AG04450 (cell line): ENCODE data around the gene FGF14. TPM values are rescaled to one million over a fixed set of nuclear protein-coding genes. Genes with fewer than 3 reads are reported as not detected.

Experiments used
- CTCF ChIA-PET: fragments of 300-600, 350-600 bp; formaldehyde crosslinking; extraction: SDS; loops from one replicate; lab custom pipeline; 2022; ENCODE audit warnings: antibody characterized with exemption, inconsistent platforms; lab: Charles Lee
- POLR2A ChIA-PET: fragments of 350-600 bp; formaldehyde crosslinking; extraction: SDS; loops from one replicate; lab custom pipeline; 2021; ENCODE audit warnings: antibody characterized with exemption, inconsistent platforms; lab: Yijun Ruan, JAX
- DNase-seq: peaks from one replicate; pipeline ENCODE4 v3.0.0-alpha.2; 2011; ENCODE audit warnings: low read depth, low spot score
- H3K27ac ChIP-seq: one replicate; pipeline ENCODE4 v1.5.1; 2012; ENCODE audit warnings: low read depth, low read length, control low read depth
- H3K27me3 ChIP-seq: one replicate; pipeline ENCODE4 v1.6.0; 2012; ENCODE audit warnings: low read length; ENCODE audit not compliant: control insufficient read depth, insufficient read depth
- H3K4me3 ChIP-seq: 2 replicates; pipeline ENCODE4 v1.5.1; 2011; ENCODE audit warnings: mild to moderate bottlenecking, low read depth, low read length, control low read depth
- H3K9me3 ChIP-seq: 2 replicates; pipeline ENCODE4 v1.5.1; 2012; ENCODE audit warnings: low read length; ENCODE audit not compliant: control insufficient read depth, insufficient read depth
- CTCF ChIP-seq: IDR thresholded peaks from 2 replicates; pipeline ENCODE4 v1.5.1; 2011; ENCODE audit warnings: low read depth, low read length, control low read depth, inconsistent platforms
- polyA plus RNA-seq: library from polyadenylated mRNA; depleted of rRNA; stranded (reverse); fragments of >200 nt; gene quantifications from 2 replicates; pipeline ENCODE4 v1.2.3, GENCODE V29; 2011

Gene FGF14
- polyA plus RNA-seq, 1 experiment = 0.01 TPM

GRCh38 chr13:101978552-101979315, 423.1 kb downstream of the FGF14 start:
- CTCF ChIA-PET = no interaction called here
- POLR2A ChIA-PET = no interaction called here
- H3K27ac ChIP-seq = no peak overlapping the region
- no peaks in the 10 kb centered on the region for H3K27me3 ChIP-seq
- DNase-seq = no peak
- H3K4me3 ChIP-seq = no peak overlapping the region
- no peaks in the 10 kb centered on the region for H3K9me3 ChIP-seq
- TF ChIP-seq CTCF = no peak

- no peak overlapping the region for H3K27ac ChIP-seq
- H3K4me3 ChIP-seq = no peak overlapping the region
- DNase-seq = no peak
- TF ChIP-seq CTCF = no peak
- ChIA-PET CTCF (no interaction called here), POLR2A (no interaction called here)
- H3K9me3 ChIP-seq = no peaks in the 10 kb centered on the region
- H3K27me3 ChIP-seq = no peaks in the 10 kb centered on the region
These were observed 424.4 kb downstream of the FGF14 start for GRCh38 chr13:101977475-101977874.

- H3K9me3 ChIP-seq = no peaks in the 10 kb centered on the region
- TF ChIP-seq CTCF = no peak
- ChIA-PET POLR2A (no interaction called here), CTCF (no interaction called here)
- no peaks in the 10 kb centered on the region for H3K27me3 ChIP-seq
- no peak overlapping the region for H3K27ac ChIP-seq
- no peak overlapping the region for H3K4me3 ChIP-seq
- no peak for DNase-seq
These were observed 429.7 kb downstream of the FGF14 start for GRCh38 chr13:101972191-101972590.

- Histone ChIP-seq H3K4me3 (no peak overlapping the region), H3K27ac (no peak overlapping the region), H3K27me3 (no peaks in the 10 kb centered on the region), H3K9me3 (no peaks in the 10 kb centered on the region)
- ChIA-PET CTCF (no interaction called here), POLR2A (no interaction called here)
- no peak for DNase-seq
- no peak for TF ChIP-seq CTCF
These were observed 431.5 kb downstream of the FGF14 start for GRCh38 chr13:101970341-101970740.

GRCh38 chr13:101967781-101968180, 434.1 kb downstream of the FGF14 start:
- no peaks in the 10 kb centered on the region for H3K27me3 ChIP-seq
- H3K27ac ChIP-seq = no peak overlapping the region
- TF ChIP-seq CTCF = no peak
- H3K4me3 ChIP-seq = no peak overlapping the region
- H3K9me3 ChIP-seq = no peaks in the 10 kb centered on the region
- ChIA-PET POLR2A (no interaction called here), CTCF (no interaction called here)
- no peak for DNase-seq
